Omental fat pad (tissue), 4 donors: ENCODE measurements around the gene RTN1. TPM values are rescaled to one million over a fixed set of nuclear protein-coding genes. Genes with fewer than 3 reads are reported as not detected.

ENCODE experiments used
- ATAC-seq: fragments of 150-250 bp; one replicate; pipeline ENCODE4 v1.9.1; 2016; ENCODE audit warnings: mild to moderate bottlenecking, moderate library complexity; ENCODE audit not compliant: low FRiP score
- DNase-seq: peaks from one replicate; pipeline ENCODE4 v3.0.0-alpha.2; 2019; ENCODE audit warnings: low spot score
- total RNA-seq, 4 donors: library from RNA; depleted of rRNA; stranded (reverse); fragments of >200 nt; gene quantifications; one replicate each; pipeline ENCODE4 v1.1.0, GENCODE V29; 2016
- TF ChIP-seq, protein P1 (sequence below), 3 donors: fragments of 450-650 bp; IDR thresholded peaks; one replicate each; pipeline ENCODE4 v1.5.1; 2016 to 2017; ENCODE audit warnings: antibody characterized with exemption in 3 of 3, mild to moderate bottlenecking in 3 of 3, moderate library complexity in 2 of 3

RTN1 gene
- total RNA-seq, 4 donors from 2014 or later = 12.0 to 50.0 (median 20.6) TPM

- TF ChIP-seq, protein P1, sequence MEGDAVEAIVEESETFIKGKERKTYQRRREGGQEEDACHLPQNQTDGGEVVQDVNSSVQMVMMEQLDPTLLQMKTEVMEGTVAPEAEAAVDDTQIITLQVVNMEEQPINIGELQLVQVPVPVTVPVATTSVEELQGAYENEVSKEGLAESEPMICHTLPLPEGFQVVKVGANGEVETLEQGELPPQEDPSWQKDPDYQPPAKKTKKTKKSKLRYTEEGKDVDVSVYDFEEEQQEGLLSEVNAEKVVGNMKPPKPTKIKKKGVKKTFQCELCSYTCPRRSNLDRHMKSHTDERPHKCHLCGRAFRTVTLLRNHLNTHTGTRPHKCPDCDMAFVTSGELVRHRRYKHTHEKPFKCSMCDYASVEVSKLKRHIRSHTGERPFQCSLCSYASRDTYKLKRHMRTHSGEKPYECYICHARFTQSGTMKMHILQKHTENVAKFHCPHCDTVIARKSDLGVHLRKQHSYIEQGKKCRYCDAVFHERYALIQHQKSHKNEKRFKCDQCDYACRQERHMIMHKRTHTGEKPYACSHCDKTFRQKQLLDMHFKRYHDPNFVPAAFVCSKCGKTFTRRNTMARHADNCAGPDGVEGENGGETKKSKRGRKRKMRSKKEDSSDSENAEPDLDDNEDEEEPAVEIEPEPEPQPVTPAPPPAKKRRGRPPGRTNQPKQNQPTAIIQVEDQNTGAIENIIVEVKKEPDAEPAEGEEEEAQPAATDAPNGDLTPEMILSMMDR (IDR thresholded peaks at IDR 0.05) = no peak
- no peak for ATAC-seq
- DNase-seq = no peak
Measured at GRCh38 chr14:59827401-59827800, 43.2 kb downstream of the RTN1 start.

DNA sequence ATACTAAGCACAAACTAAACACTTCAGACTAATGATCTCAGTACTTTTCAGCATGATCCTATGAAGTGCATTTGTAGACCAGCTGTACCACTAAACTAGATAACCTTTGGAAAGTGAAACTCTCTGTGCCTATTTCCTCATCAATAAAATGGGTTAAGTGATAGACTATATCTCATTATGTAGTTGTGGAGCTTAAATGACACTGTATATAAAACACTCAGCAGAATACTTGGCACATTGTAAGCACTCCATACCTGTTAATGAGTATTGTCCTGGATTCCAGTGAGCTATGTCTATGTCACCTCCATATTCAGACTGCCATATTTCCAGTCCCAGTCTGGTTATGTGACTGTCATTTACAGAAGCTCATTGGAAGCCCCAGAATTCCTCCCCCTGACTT lies 44.4 kb downstream of the RTN1 start:
- ATAC-seq (no peak), DNase-seq (no peak)
- TF ChIP-seq, protein P1 (IDR thresholded peaks at IDR 0.05) = no peak

GRCh38 chr14:59823179-59823578 lies 47.4 kb downstream of the RTN1 start:
- ATAC-seq (no peak), DNase-seq (no peak)
- TF ChIP-seq, protein P1 (IDR thresholded peaks at IDR 0.05) = no peak

DNA sequence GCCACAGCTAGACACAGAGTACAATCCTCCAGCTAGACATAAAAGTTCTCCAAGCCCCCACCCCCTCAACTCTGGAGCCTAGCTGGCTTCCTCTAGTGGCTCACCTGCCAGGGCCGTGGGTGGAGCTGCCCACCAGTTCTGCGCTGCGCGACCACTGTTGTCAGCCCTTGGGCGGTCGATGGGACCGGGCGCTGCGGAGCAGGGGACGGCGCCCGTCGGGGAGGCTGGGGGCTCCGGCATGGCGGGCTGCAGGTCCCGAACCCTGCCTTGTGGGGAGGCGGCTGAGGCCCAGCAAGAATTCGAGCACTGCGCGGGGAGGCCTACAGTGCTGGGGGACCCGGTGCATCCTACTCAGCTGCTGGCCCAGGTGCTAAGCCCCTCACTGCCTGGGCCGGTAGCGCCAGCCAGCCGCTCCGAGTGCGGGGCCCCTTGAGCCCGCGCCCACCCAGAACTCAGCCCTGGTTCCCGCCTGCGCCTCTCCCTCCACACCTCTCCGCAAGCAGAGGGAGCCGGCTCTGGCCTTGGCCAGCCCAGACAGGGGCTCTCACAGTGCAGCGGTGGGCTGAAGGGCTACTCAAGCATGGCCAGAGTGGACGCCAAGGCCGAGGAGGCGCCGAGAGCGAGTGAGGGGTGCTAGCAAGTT lies 51.0 kb downstream of the RTN1 start:
- ATAC-seq (no peak), DNase-seq (no peak)
- TF ChIP-seq, protein P1 (IDR thresholded peaks at IDR 0.05) = no peak

GRCh38 chr14:59816941-59817340 lies 53.6 kb downstream of the RTN1 start:
- TF ChIP-seq, protein P1 (IDR thresholded peaks at IDR 0.05) = no peak
- no peak for ATAC-seq
- no peak for DNase-seq

DNA sequence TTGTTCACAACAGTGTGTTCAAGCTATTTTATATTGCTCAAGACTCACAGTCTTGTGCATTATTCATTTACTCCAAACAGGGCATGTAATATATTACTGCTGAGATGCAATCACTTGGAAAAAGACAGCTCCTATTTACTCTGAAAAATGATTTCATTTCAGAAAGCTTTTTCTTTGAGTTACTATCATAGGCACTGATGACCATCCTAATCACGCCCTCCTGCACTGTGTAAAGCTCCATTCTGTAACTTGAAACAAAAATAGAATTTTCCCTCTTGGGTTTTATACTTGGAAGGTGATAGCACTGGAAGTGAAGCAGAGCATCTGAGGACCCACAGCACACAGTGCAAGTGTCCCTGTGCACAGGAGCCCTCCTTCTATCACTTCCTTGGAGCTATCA lies 55.6 kb downstream of the RTN1 start:
- ATAC-seq (no peak), DNase-seq (no peak)
- TF ChIP-seq, protein P1 (IDR thresholded peaks at IDR 0.05) = no peak

GRCh38 chr14:59811815-59812214 lies 58.8 kb downstream of the RTN1 start:
- DNase-seq (no peak), ATAC-seq (no peak)
- TF ChIP-seq, protein P1 (IDR thresholded peaks at IDR 0.05) = no peak
